Measurements from ENCODE around the gene FARS2. TPM values are rescaled to one million over a fixed set of nuclear protein-coding genes. Genes with fewer than 3 reads are reported as not detected.

FARS2 gene
- polyA plus RNA-seq, 3 donors, result 12.2 to 21.6 (median 17.7) TPM

DNA sequence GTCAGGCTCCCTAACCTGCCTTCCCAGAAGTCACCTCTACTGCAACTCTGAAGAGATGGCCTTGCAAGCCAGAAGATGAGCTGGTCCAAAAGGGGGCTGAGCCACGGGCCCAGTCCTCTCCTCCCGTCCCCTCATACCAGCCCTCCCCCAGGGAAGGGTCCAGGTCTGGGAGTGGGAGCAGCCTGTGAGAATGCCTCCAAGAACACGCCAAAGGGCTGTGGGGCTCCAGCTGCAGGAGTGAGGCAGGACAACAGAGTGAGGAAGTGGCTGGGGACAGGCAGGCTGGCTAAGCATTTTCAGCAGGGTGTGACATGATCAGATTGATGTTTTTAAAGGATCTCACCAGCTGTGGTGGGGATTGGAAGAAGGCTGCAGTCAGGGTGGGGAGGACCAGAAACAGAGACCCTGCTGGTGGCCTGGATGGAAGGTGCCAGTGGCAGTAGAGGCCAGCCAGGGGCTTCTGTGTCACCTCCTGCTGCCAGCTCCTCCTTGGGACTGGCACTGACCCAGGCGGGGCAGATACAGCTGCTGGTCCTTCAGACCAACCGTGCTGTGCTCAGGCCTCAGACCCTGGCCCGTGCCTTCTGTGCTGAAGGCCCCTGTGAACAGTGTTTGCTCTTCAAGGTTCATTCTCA lies 487.8 kb downstream of the FARS2 start:
- no peak for DNase-seq
- H3K36me3 ChIP-seq (replicated peaks in 1 of 2; ENCODE audit: control insufficient read depth in 1 of 2, insufficient read depth in 2 of 2, low read length in 2 of 2), result no peaks in the 10 kb centered on the region
- H3K4me1 Mint-ChIP-seq, result peaks cover 2% of the 10 kb centered on the region
- no peaks in the 10 kb centered on the region for H3K4me1 ChIP-seq (ENCODE audit: control insufficient read depth in 1 of 2, insufficient read depth in 2 of 2, low read length in 2 of 2)
- H3K27me3 Mint-ChIP-seq (ENCODE audit: low read depth in 3 of 3), result peaks cover 0 to 9% (median 0%) of the 10 kb centered on the region in 3 donors
- H3K9ac ChIP-seq (ENCODE audit: insufficient read depth, low read length, poor library complexity, severe bottlenecking), result no peak overlapping the region
- H3K79me2 ChIP-seq (ENCODE audit: insufficient read depth, low read length), result no peaks in the 10 kb centered on the region
- H3K9me3 Mint-ChIP-seq, result peaks cover 0 to 6% (median 2%) of the 10 kb centered on the region in 7 donors
- no peak overlapping the region for H3K4me3 ChIP-seq (replicated peaks in 1 of 3; ENCODE audit: low read depth in 2 of 3, low read length in 3 of 3)
- no peak overlapping the region for H3K27ac ChIP-seq (ENCODE audit: low read depth in 1 of 2, low read length in 2 of 2)
- H4K20me1 ChIP-seq (ENCODE audit: insufficient read depth, low read length), result no peaks in the 10 kb centered on the region
- no peak overlapping the region for H2AFZ ChIP-seq (ENCODE audit: insufficient read depth, low read depth, low read length, poor library complexity, severe bottlenecking)
- intact Hi-C loops (cut with micrococcal nuclease), result no loop called here
- no peaks in the 10 kb centered on the region for H3K27me3 ChIP-seq (ENCODE audit: control insufficient read depth in 2 of 2, insufficient read depth in 2 of 2, low read length in 2 of 2)
- H3K4me3 Mint-ChIP-seq, result no peak overlapping the region
- H3K27ac Mint-ChIP-seq, result peak overlapping the region in 1 of 7 donors; percentile 19
- TF ChIP-seq, protein P1, sequence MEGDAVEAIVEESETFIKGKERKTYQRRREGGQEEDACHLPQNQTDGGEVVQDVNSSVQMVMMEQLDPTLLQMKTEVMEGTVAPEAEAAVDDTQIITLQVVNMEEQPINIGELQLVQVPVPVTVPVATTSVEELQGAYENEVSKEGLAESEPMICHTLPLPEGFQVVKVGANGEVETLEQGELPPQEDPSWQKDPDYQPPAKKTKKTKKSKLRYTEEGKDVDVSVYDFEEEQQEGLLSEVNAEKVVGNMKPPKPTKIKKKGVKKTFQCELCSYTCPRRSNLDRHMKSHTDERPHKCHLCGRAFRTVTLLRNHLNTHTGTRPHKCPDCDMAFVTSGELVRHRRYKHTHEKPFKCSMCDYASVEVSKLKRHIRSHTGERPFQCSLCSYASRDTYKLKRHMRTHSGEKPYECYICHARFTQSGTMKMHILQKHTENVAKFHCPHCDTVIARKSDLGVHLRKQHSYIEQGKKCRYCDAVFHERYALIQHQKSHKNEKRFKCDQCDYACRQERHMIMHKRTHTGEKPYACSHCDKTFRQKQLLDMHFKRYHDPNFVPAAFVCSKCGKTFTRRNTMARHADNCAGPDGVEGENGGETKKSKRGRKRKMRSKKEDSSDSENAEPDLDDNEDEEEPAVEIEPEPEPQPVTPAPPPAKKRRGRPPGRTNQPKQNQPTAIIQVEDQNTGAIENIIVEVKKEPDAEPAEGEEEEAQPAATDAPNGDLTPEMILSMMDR (IDR thresholded peaks at IDR 0.05), result no peak
- peaks cover 0 to 4% of the 10 kb centered on the region in 2 donors for H3K36me3 Mint-ChIP-seq
- H3K4me2 ChIP-seq (replicated peaks; ENCODE audit: extremely low read depth, low read length, poor library complexity, severe bottlenecking), result no peak overlapping the region
- WGBS (ENCODE audit: insufficient coverage), result 90% methylated on average over 3 of the region's 6 CpGs
- H3K9me3 ChIP-seq (replicated peaks in 1 of 2; ENCODE audit: control insufficient read depth in 1 of 2, insufficient read depth in 1 of 2, low read length in 2 of 2), result peaks cover 2% of the 10 kb centered on the region in 2 donors

DNA sequence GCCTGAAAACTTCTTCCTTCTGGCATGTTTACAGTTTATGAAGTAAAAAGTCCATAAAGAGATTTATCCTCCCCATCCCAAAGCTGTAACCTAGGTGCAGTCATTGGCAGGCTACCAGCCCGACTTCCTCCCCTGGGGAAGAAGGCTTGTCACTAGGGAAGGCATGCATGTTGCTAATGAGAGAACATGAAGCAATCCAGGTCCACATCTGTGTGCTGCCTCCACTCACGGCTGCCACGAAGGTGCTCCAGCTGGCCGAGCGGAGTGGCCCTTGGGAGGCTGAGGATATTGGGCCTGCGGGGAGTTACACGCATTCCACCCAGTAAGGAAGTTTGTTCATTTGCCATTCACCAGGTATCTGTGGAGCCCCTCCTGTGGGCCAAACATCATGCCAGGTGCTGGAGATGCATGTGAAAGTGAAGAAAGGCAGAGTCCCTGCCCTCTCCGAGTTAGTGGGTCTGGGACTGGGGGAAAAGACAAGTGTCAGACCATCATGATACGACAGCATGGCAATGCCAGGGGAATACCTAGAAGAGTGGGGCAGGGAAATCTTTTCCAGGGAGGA lies 488.4 kb downstream of the FARS2 start:
- H3K4me3 Mint-ChIP-seq, result no peak overlapping the region
- no peak overlapping the region for H3K27ac Mint-ChIP-seq
- H3K27me3 ChIP-seq (ENCODE audit: control insufficient read depth in 2 of 2, insufficient read depth in 2 of 2, low read length in 2 of 2), result no peaks in the 10 kb centered on the region
- no peak for DNase-seq
- no peaks in the 10 kb centered on the region for H3K4me1 ChIP-seq (ENCODE audit: control insufficient read depth in 1 of 2, insufficient read depth in 2 of 2, low read length in 2 of 2)
- WGBS (ENCODE audit: insufficient coverage), result 98% methylated on average over 8 of the region's 9 CpGs
- peaks cover 2% of the 10 kb centered on the region for H3K4me1 Mint-ChIP-seq
- H3K9ac ChIP-seq (ENCODE audit: insufficient read depth, low read length, poor library complexity, severe bottlenecking), result no peak overlapping the region
- no peaks in the 10 kb centered on the region for H3K36me3 ChIP-seq (replicated peaks in 1 of 2; ENCODE audit: control insufficient read depth in 1 of 2, insufficient read depth in 2 of 2, low read length in 2 of 2)
- TF ChIP-seq, protein P1 (IDR thresholded peaks at IDR 0.05), result no peak
- peaks cover 0 to 12% (median 7%) of the 10 kb centered on the region in 7 donors for H3K9me3 Mint-ChIP-seq
- no peaks in the 10 kb centered on the region for H3K79me2 ChIP-seq (ENCODE audit: insufficient read depth, low read length)
- H3K27me3 Mint-ChIP-seq (ENCODE audit: low read depth in 3 of 3), result peaks cover 0 to 9% (median 0%) of the 10 kb centered on the region in 3 donors
- no peak overlapping the region for H2AFZ ChIP-seq (ENCODE audit: insufficient read depth, low read depth, low read length, poor library complexity, severe bottlenecking)
- peaks cover 0 to 4% of the 10 kb centered on the region in 2 donors for H3K36me3 Mint-ChIP-seq
- no peak overlapping the region for H3K4me2 ChIP-seq (replicated peaks; ENCODE audit: extremely low read depth, low read length, poor library complexity, severe bottlenecking)
- intact Hi-C loops (cut with micrococcal nuclease), result no loop called here
- H4K20me1 ChIP-seq (ENCODE audit: insufficient read depth, low read length), result no peaks in the 10 kb centered on the region
- H3K27ac ChIP-seq (ENCODE audit: low read depth in 1 of 2, low read length in 2 of 2), result no peak overlapping the region
- no peak overlapping the region for H3K4me3 ChIP-seq (replicated peaks in 1 of 3; ENCODE audit: low read depth in 2 of 3, low read length in 3 of 3)
- peaks cover 4 to 8% of the 10 kb centered on the region in 2 donors for H3K9me3 ChIP-seq (replicated peaks in 1 of 2; ENCODE audit: control insufficient read depth in 1 of 2, insufficient read depth in 1 of 2, low read length in 2 of 2)

Data from CD14-positive monocyte (primary cell).